DND-41 (cell line): ENCODE results near the gene SRL.
"Not testable (repeated sequence)": the region's sequence is repeated elsewhere in the genome, so short reads cannot be mapped to it uniquely, and the experiment has no call there.

Experiments
- ATAC-seq: fragments of 200-7000 bp; cut with Tn5 transposase; 3 replicates; pipeline ENCODE4 v1.9.1; 2021; ENCODE audit warnings: low read depth; ENCODE audit not compliant: insufficient read depth
- DNase-seq: peaks from one replicate; pipeline ENCODE4 v3.0.0-alpha.2; 2020
- H2AFZ ChIP-seq: 2 replicates; pipeline ENCODE4 v1.6.0; 2012; ENCODE audit warnings: low read depth, low read length
- H3K27ac ChIP-seq: 2 replicates; pipeline ENCODE4 v1.5.1; 2012; ENCODE audit warnings: low read length, inconsistent platforms
- H3K27me3 ChIP-seq: fragments of 200-600 bp; sonication (generic); 2 replicates; pipeline ENCODE4 v1.6.0; 2012; ENCODE audit warnings: low read length, mild to moderate bottlenecking, inconsistent platforms; ENCODE audit not compliant: insufficient read depth, poor library complexity
- H3K36me3 ChIP-seq: 2 replicates; pipeline ENCODE4 v1.5.1; 2012; ENCODE audit warnings: low read length, inconsistent platforms; ENCODE audit not compliant: insufficient read depth
- H3K4me1 ChIP-seq: 2 replicates; pipeline ENCODE4 v1.5.1; 2012; ENCODE audit warnings: mild to moderate bottlenecking, low read length; ENCODE audit not compliant: insufficient read depth
- H3K4me2 ChIP-seq: 2 replicates; pipeline ENCODE4 v1.6.0; 2012; ENCODE audit warnings: mild to moderate bottlenecking, moderate library complexity, low read length, inconsistent platforms; ENCODE audit not compliant: insufficient read depth
- H3K4me3 ChIP-seq, 2 experiments: fragments of 200-600 bp in 1 of 2; shearing (Covaris generic) in 1 of 2; 2 replicates each; pipeline ENCODE4 v1.5.1; 2012 to 2016; ENCODE audit warnings: inconsistent platforms in 2 of 2, low read length in 2 of 2, mild to moderate bottlenecking in 2 of 2, low read depth in 1 of 2, moderate library complexity in 1 of 2
- H3K79me2 ChIP-seq: 2 replicates; pipeline ENCODE4 v1.6.0; 2012; ENCODE audit warnings: low read length, inconsistent platforms; ENCODE audit not compliant: insufficient read depth
- H3K9ac ChIP-seq: 2 replicates; pipeline ENCODE4 v1.6.0; 2012; ENCODE audit warnings: low read depth, mild to moderate bottlenecking, inconsistent platforms, low read length, moderate library complexity
- H3K9me3 ChIP-seq: 2 replicates; pipeline ENCODE4 v1.5.1; 2012; ENCODE audit warnings: low read length, moderate library complexity, mild to moderate bottlenecking, inconsistent platforms; ENCODE audit not compliant: insufficient read depth, severe bottlenecking
- H4K20me1 ChIP-seq: 2 replicates; pipeline ENCODE4 v1.6.0; 2012; ENCODE audit warnings: low read length; ENCODE audit not compliant: insufficient read depth
- EZH2 ChIP-seq: IDR thresholded peaks from 3 replicates; pipeline ENCODE4 v1.6.1; 2012; ENCODE audit warnings: borderline replicate concordance, low read depth, mild to moderate bottlenecking, moderate library complexity, low read length, inconsistent platforms; ENCODE audit not compliant: severe bottlenecking
- TF ChIP-seq, protein P1 (sequence below): IDR thresholded peaks from 2 replicates; pipeline ENCODE4 v1.5.1; 2012; ENCODE audit warnings: borderline replicate concordance, low read length, moderate library complexity, mild to moderate bottlenecking; ENCODE audit not compliant: poor library complexity, severe bottlenecking; ENCODE audit errors: extremely low read depth

Gene SRL

DNA sequence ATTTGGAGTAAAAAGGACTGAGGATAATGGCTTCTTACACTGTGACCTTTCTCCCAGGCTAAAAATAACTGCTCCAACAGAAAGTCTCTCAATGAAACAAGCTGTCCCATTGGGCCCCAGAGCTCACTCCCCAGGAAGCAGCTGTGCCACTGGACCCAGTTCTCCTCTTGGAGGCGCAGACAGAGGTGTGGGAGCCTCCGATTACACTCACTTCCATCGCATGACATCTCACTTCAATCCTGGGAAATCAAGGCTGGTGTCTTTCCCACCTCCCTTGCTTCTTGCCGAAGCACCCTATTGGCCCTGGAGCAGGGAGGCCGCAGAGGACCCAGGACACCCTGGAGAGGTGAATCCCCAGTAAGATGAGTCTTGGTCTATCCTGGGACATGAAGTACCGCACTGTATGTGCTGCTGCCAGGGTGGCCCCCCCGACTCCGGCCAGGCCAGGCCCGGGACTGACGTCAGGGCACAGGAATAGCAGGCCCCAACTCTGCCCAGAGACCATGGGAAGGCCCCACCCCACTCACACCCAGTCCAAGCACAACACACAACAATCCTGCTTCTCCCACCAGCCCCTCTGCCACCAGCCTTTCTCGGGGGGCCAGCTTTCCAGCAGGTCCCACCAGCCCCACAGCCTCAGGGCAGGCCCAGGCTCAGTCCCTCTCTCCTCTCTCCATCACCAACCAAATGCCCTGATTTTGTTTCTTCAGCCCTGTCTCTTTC, 29.5 kb downstream of the SRL start:
- H3K27me3 ChIP-seq, result no peaks in the 10 kb centered on the region
- no peak overlapping the region for H2AFZ ChIP-seq
- no peak overlapping the region for H3K4me3 ChIP-seq
- H3K79me2 ChIP-seq, result no peaks in the 10 kb centered on the region
- no peak for ATAC-seq
- no peak overlapping the region for H3K27ac ChIP-seq
- no peaks in the 10 kb centered on the region for H3K9me3 ChIP-seq
- no peak overlapping the region for H3K4me2 ChIP-seq
- H3K9ac ChIP-seq, result no peak overlapping the region
- no peak for TF ChIP-seq EZH2
- TF ChIP-seq, protein P1, sequence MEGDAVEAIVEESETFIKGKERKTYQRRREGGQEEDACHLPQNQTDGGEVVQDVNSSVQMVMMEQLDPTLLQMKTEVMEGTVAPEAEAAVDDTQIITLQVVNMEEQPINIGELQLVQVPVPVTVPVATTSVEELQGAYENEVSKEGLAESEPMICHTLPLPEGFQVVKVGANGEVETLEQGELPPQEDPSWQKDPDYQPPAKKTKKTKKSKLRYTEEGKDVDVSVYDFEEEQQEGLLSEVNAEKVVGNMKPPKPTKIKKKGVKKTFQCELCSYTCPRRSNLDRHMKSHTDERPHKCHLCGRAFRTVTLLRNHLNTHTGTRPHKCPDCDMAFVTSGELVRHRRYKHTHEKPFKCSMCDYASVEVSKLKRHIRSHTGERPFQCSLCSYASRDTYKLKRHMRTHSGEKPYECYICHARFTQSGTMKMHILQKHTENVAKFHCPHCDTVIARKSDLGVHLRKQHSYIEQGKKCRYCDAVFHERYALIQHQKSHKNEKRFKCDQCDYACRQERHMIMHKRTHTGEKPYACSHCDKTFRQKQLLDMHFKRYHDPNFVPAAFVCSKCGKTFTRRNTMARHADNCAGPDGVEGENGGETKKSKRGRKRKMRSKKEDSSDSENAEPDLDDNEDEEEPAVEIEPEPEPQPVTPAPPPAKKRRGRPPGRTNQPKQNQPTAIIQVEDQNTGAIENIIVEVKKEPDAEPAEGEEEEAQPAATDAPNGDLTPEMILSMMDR, result no peak
- no peaks in the 10 kb centered on the region for H3K36me3 ChIP-seq
- no peaks in the 10 kb centered on the region for H4K20me1 ChIP-seq
- DNase-seq, result no peak
- H3K4me1 ChIP-seq, result no peaks in the 10 kb centered on the region

DNA sequence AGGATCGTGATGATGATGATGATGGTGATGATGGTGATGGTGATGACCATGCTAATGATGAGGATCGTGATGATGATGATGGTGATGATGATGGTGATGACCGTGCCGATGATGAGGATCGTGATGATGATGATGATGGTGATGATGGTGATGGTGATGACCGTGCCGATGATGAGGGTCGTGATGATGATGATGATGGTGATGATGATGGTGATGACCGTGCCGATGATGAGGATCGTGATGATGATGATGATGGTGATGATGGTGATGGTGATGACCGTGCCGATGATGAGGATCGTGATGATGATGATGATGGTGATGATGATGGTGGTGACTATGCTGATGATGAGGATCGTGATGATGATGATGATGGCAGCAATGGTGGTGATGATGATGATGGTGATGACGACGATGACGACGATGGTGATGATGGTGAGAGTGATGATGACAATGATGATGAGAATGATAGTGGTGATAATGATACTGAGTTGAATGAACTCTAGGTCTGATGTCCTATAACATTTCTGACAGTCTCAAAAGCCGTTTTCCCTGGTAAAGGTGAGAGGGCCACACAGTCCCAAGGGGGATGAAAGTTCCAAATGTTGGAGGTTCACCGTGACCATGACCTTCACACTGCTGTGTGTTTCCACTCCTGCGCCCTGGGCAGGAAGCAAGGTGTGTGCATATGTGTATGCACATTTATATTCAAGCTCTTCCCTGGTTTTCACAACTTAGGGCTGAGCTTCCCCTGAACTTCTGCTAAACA, 30.3 kb downstream of the SRL start:
- not testable (repeated sequence) for DNase-seq, H3K79me2 ChIP-seq, H3K4me2 ChIP-seq, H3K9ac ChIP-seq, H3K27ac ChIP-seq, H3K9me3 ChIP-seq, ATAC-seq, H3K4me1 ChIP-seq, H3K36me3 ChIP-seq, H3K4me3 ChIP-seq, H3K27me3 ChIP-seq, H4K20me1 ChIP-seq, H2AFZ ChIP-seq

DNA sequence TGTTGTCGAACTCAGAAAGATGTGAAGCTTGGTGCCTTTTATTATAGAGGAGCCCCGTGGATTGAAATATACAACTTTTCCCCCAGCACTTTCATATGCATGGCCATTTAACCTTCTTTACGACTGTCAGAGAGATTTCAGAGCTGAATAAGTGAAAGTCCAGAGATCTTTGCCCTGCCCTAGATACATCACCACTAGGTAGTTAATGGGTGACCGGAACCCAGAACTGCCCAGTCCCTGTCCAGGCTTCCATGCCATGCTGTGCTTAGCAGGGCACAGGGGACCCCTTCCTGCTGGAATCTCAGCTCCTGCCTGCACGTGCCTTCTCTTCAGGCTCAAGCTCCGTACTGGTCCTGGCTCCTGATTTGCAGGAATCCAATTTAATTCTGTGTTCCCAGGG, 32.2 kb downstream of the SRL start:
- Histone ChIP-seq H3K4me3 (no peak overlapping the region), H3K9ac (no peak overlapping the region), H3K4me2 (no peak overlapping the region), H2AFZ (no peak overlapping the region), H3K27me3 (peaks cover 3% of the 10 kb centered on the region), H4K20me1 (no peaks in the 10 kb centered on the region), H3K27ac (no peak overlapping the region), H3K4me1 (no peaks in the 10 kb centered on the region), H3K79me2 (no peaks in the 10 kb centered on the region), H3K9me3 (no peaks in the 10 kb centered on the region), H3K36me3 (no peaks in the 10 kb centered on the region)
- DNase-seq (no peak), ATAC-seq (no peak)
- no peak for TF ChIP-seq EZH2
- TF ChIP-seq, protein P1, result no peak

DNA sequence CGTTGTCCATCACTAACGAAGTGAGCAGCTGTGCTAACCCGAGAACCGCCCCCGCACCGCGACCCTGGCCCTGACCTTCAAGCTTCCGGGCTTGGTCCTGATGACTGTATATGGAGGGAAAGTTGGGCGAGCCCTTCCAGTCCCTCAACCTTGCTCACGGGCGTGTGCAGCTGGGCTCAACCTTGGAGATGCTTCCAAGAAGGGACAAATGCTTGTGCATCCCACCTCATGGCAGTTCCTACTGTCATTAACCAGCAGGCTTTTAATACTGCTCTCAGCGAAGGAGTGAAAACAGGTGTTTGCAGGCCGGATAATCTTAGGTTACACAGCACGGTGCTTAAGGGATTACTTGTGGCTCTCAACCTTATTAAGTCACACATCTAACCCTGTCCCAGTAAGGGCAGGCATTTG, 33.5 kb downstream of the SRL start:
- no peaks in the 10 kb centered on the region for H3K4me1 ChIP-seq
- H3K4me2 ChIP-seq, result no peak overlapping the region
- no peaks in the 10 kb centered on the region for H3K79me2 ChIP-seq
- no peaks in the 10 kb centered on the region for H3K36me3 ChIP-seq
- no peak overlapping the region for H3K9ac ChIP-seq
- TF ChIP-seq, protein P1, result no peak
- no peak for TF ChIP-seq EZH2
- H3K4me3 ChIP-seq, result no peak overlapping the region
- H3K27me3 ChIP-seq, result peaks cover 10% of the 10 kb centered on the region
- H2AFZ ChIP-seq, result no peak overlapping the region
- DNase-seq (no peak), ATAC-seq (no peak)
- H3K9me3 ChIP-seq, result no peaks in the 10 kb centered on the region
- no peaks in the 10 kb centered on the region for H4K20me1 ChIP-seq
- H3K27ac ChIP-seq, result no peak overlapping the region
